Right renal cortex interstitium (tissue), 3 donors: ENCODE data around the gene AKT1. TPM values are rescaled to one million over a fixed set of nuclear protein-coding genes. Genes with fewer than 3 reads are reported as not detected.
"Not testable (repeated sequence)": the region's sequence is repeated elsewhere in the genome, so short reads cannot be mapped to it uniquely, and the experiment has no call there.

Source experiments
- DNase-seq, 3 donors: peaks; one replicate each; pipeline ENCODE4 v3.0.0-alpha.2; 2013; ENCODE audit warnings: low read depth in 3 of 3, low spot score in 2 of 3
- polyA plus RNA-seq, 3 donors: library from polyadenylated mRNA; unstranded; fragments of 120-200 nt; gene quantifications; one replicate each; pipeline ENCODE4 v1.2.1, GENCODE V29; 2013; ENCODE audit not compliant: insufficient read length in 3 of 3

AKT1 gene
- polyA plus RNA-seq, 3 donors: 103 to 107 (median 105) TPM

- DNase-seq: no peak
Measured at GRCh38 chr14:104756477-104757237, 38.9 kb downstream of the AKT1 start.

GRCh38 chr14:104755621-104756020, 39.9 kb downstream of the AKT1 start:
- DNase-seq: no peak

- DNase-seq: no peak
Measured at GRCh38 chr14:104754213-104754851, 41.2 kb downstream of the AKT1 start.

GRCh38 chr14:104753528-104754212, 41.9 kb downstream of the AKT1 start:
- DNase-seq: no peak

- DNase-seq: peak; percentile 95 to 96 (median 96)
Measured at GRCh38 chr14:104752735-104753527, 42.6 kb downstream of the AKT1 start, which contains the start of gene SIVA1. SIVA1 (plus strand) TSS chr14:104753147; CDS start chr14:104753202, 55 bp downstream.

GRCh38 chr14:104752423-104752734, 43.2 kb downstream of the AKT1 start:
- DNase-seq: no peak

GRCh38 chr14:104751539-104752422, 43.8 kb downstream of the AKT1 start:
- no peak for DNase-seq

- not testable (repeated sequence) for DNase-seq
Measured at GRCh38 chr14:104750753-104751057, 44.8 kb downstream of the AKT1 start.

- DNase-seq: no peak
Measured at GRCh38 chr14:104750056-104750752, 45.3 kb downstream of the AKT1 start.

- no peak for DNase-seq
Measured at GRCh38 chr14:104749111-104749649, 46.4 kb downstream of the AKT1 start.

GRCh38 chr14:104747876-104748275, 47.7 kb downstream of the AKT1 start:
- DNase-seq: no peak

- no peak for DNase-seq
Measured at GRCh38 chr14:104746934-104747481, 48.5 kb downstream of the AKT1 start.

- no peak for DNase-seq
Measured at GRCh38 chr14:104746071-104746545, 49.4 kb downstream of the AKT1 start.

- DNase-seq: no peak
Measured at GRCh38 chr14:104745431-104745830, 50.1 kb downstream of the AKT1 start.

- no peak for DNase-seq
Measured at GRCh38 chr14:104744484-104744883, 51.1 kb downstream of the AKT1 start.

- no peak for DNase-seq
Measured at GRCh38 chr14:104743461-104744380, 51.8 kb downstream of the AKT1 start.

GRCh38 chr14:104742586-104743455, 52.7 kb downstream of the AKT1 start:
- DNase-seq: no peak
